ENCODE data around the gene MYF6.

MYF6 gene

DNA sequence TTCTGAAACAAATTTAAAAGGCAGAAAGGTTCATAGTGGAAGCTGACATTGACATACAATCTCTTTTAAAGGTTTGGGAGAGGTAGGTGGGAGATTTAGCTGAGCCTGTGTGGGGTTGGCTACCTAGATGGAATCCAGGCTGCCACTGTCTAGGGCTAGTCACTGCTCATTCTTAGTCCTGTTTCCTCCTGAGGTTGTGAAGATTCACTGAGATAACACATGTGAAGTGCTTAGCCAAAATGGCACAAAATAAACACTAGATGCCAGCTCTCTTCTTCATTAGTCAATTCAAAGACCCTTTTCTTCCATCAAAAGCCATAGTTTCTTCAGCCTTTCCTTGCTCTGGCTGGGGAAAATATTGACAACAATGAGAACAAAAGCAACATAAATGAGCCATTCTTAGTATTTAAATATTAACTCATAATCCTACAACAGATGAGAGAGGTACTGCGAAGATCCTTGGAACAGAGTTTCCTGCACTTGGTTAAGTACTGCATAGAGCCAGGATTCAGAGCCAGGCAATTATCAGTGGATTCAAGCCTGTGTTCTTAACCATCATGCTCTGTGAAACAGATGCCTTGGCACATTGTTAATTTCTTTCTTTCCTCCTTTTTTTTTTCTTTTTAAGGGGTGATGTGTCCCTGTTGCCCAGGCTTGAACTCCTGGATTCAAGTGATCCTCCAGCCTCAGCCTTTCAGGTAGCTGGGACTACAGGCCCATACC is 3.5 kb downstream of the MYF6 start:
- no peak for TF ChIP-seq CTCF (IDR thresholded peaks at IDR 0.05; ENCODE audit: low read length, missing control alignments)
- no peak overlapping the region for H3K4me3 ChIP-seq (replicated peaks; ENCODE audit: low read depth, low read length)
- no peak for DNase-seq (ENCODE audit: low read depth)

- TF ChIP-seq CTCF (IDR thresholded peaks at IDR 0.05; ENCODE audit: low read length, missing control alignments) = no peak
- no peak for DNase-seq (ENCODE audit: low read depth)
- H3K4me3 ChIP-seq (replicated peaks; ENCODE audit: low read depth, low read length) = no peak overlapping the region
These were observed 4.4 kb downstream of the MYF6 start for GRCh38 chr12:80711866-80712265.

DNA sequence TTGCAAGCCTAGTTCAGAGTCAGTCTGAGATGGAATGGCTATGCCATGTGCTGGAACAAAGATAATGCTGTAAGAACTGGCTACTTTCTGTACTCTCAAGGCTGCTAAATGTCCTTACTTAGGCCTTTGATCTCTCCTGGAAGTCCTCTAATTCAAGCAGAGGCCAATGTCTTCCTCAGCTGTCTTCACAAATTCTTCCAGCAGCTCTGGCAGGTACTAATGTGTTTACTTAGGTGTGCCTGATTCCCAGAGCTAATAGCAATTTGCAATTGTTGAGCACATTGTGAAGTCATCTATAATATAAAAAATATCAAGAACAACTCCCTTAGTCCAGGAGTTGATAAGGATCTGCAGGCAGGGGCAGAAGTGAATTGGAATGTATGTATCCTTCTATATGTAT is 5.4 kb downstream of the MYF6 start:
- TF ChIP-seq CTCF (IDR thresholded peaks at IDR 0.05; ENCODE audit: low read length, missing control alignments) = no peak
- H3K4me3 ChIP-seq (replicated peaks; ENCODE audit: low read depth, low read length) = no peak overlapping the region
- no peak for DNase-seq (ENCODE audit: low read depth)

DNA sequence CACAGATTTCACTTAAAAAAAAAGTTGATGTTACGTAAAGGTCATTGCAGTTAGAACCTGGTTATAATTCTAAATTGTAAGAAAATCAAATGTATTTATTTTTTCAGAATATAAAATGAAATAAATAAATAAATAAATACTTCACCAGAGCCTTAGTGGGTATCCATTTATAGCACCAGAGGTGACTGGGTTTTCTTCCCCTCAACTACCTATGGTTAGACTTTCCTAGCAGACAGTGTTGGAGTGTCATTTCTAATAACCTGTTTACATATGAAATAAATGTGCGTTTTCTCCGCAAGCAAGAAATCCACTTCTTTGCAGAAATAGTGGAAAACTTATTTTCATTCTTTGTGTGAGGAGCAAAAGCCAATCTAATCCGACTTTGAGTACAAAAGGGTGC is 6.0 kb downstream of the MYF6 start:
- no peak overlapping the region for H3K4me3 ChIP-seq (replicated peaks; ENCODE audit: low read depth, low read length)
- TF ChIP-seq CTCF (IDR thresholded peaks at IDR 0.05; ENCODE audit: low read length, missing control alignments) = no peak
- no peak for DNase-seq (ENCODE audit: low read depth)

DNA sequence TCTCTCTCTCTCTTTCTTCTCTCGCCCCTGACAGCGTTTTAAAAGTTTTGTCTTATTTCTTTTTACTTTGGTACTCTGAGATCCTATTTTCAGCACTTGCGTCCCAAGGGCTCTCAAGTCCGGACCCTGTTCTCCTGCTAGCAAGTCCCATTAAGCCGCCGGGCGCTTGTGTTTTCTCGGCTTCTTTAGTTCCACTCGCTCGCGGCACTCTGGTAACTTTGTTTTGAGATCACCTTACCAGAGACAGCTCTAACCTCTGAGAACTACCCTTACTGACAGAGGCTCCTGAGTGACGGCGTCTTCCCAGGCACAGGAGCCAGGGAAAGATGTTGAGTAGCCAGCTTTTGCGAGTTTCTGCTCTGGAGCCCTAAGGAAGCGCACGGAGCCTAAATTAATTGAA is 6.6 kb downstream of the MYF6 start:
- H3K4me3 ChIP-seq (replicated peaks; ENCODE audit: low read depth, low read length) = peak overlapping the region; percentile 31
- DNase-seq (ENCODE audit: low read depth) = peak; percentile 25
- TF ChIP-seq CTCF (IDR thresholded peaks at IDR 0.05; ENCODE audit: low read length, missing control alignments) = no peak

DNA sequence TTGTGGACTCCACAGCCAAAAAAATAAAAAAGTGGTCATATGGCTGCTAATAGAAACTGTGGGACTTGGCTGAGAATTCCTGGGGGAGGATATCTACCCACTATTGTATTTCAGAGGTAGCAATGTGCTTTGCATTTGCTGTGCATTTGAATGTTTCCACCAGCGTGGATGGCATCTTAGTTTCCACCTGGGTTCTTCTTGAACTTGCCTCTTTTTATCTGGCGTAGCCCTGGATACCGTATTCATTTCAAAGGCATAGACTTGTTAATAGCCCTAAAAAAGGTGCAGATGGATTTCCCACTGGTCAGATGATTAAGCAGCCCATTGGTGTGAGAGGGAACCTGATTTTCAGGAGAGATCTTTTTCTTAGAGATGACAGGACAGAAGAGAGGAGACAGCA is 7.4 kb downstream of the MYF6 start:
- TF ChIP-seq CTCF (IDR thresholded peaks at IDR 0.05; ENCODE audit: low read length, missing control alignments) = no peak
- H3K4me3 ChIP-seq (replicated peaks; ENCODE audit: low read depth, low read length) = no peak overlapping the region

GRCh38 chr12:80715713-80716249 is 8.3 kb downstream of the MYF6 start:
- no peak overlapping the region for H3K4me3 ChIP-seq (replicated peaks; ENCODE audit: low read depth, low read length)
- no peak for TF ChIP-seq CTCF (IDR thresholded peaks at IDR 0.05; ENCODE audit: low read length, missing control alignments)
- DNase-seq (ENCODE audit: low read depth) = no peak

More for the DNA sequence above, 7.4 kb downstream of the MYF6 start:
- no peak for DNase-seq (ENCODE audit: low read depth)
